Measurements from ENCODE around the gene RSKR. TPM values are rescaled to one million over a fixed set of nuclear protein-coding genes. Genes with fewer than 3 reads are reported as not detected.

RSKR gene
- total RNA-seq, 1 donor from 2014 or later = 26.5 TPM

DNA sequence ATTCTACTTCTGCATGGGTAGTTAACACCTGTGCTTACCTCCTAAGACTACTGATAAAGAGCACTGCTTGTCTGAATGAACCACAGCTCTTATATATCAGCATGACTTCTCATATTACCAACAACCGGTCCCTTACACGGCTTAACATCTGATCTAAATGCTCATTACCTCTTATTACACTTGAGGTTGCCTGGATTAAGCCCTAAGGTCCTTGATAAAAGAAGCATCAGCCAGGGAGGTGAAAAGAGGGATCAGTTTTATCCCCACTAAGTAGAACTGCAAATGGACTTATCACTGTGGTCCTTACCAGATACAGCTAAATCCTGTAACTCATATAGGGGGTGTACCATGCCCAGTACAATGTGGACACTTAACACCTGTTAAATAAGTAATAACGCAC lies 8.2 kb upstream of the RSKR start:
- Histone ChIP-seq H2AFZ (replicated peaks) (no peak overlapping the region), H3K4me2 (no peak overlapping the region)
- H3K36me3 Mint-ChIP-seq = peaks cover 33% of the 10 kb centered on the region

DNA sequence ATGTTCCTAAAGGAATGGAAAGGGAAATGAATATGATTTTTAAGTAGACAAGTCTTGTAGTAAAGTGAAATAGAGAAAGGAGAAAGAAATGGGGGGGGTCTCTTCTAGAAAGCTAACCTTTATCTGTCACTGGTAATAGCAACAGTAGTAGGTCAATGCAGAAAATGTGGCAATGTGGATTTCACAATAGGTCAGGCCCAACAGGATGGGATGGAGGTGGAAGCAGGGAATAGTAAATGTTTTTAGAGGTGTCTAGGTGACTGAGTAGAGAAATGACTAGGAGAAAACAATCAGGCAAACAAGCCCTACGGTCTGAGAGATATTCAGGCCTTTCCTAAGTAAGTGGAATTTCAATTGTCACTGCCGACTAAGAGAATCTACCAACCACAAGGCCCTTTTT lies 6.0 kb upstream of the RSKR start:
- no peak overlapping the region for H3K27ac Mint-ChIP-seq
- Histone ChIP-seq H3F3A (ENCODE audit: low read depth) (no peaks in the 10 kb centered on the region), H3K79me2 (ENCODE audit: low read depth) (no peaks in the 10 kb centered on the region), H3K27ac (no peak overlapping the region), H3K4me3 (no peak overlapping the region), H3K27me3 (no peaks in the 10 kb centered on the region), H3K9me3 (ENCODE audit: low read depth) (no peaks in the 10 kb centered on the region), H2AFZ (replicated peaks) (no peak overlapping the region), H3K36me3 (peaks cover 30% of the 10 kb centered on the region), H3K4me1 (no peaks in the 10 kb centered on the region), H4K20me1 (ENCODE audit: low read depth) (peaks cover 13% of the 10 kb centered on the region), H3K4me2 (no peak overlapping the region), H3K9ac (no peak overlapping the region)
- H3K27me3 Mint-ChIP-seq (ENCODE audit: insufficient read depth, low read depth) = peaks cover 3% of the 10 kb centered on the region
- no peak overlapping the region for H3K4me3 Mint-ChIP-seq
- H3K4me1 Mint-ChIP-seq = no peaks in the 10 kb centered on the region
- H3K9me3 Mint-ChIP-seq = no peaks in the 10 kb centered on the region
- DNase-seq (ENCODE audit: low spot score) = no peak
- TF ChIP-seq EZH2 (IDR thresholded peaks at IDR 0.05) (no peak), CTCF (IDR thresholded peaks at IDR 0.05) (no peak), EZH2phosphoT487 (IDR thresholded peaks at IDR 0.05) (no peak)
- H3K36me3 Mint-ChIP-seq = peaks cover 31% of the 10 kb centered on the region

More for the DNA sequence above, 8.2 kb upstream of the RSKR start:
- Histone ChIP-seq H3K9me3 (ENCODE audit: low read depth) (no peaks in the 10 kb centered on the region), H4K20me1 (ENCODE audit: low read depth) (peaks cover 13% of the 10 kb centered on the region), H3K27me3 (no peaks in the 10 kb centered on the region), H3K4me3 (no peak overlapping the region), H3K27ac (no peak overlapping the region), H3K36me3 (peaks cover 22% of the 10 kb centered on the region), H3F3A (ENCODE audit: low read depth) (no peaks in the 10 kb centered on the region), H3K4me1 (no peaks in the 10 kb centered on the region), H3K79me2 (ENCODE audit: low read depth) (no peaks in the 10 kb centered on the region), H3K9ac (no peak overlapping the region)
- peaks cover 3% of the 10 kb centered on the region for H3K27me3 Mint-ChIP-seq (ENCODE audit: insufficient read depth, low read depth)
- H3K4me1 Mint-ChIP-seq = no peaks in the 10 kb centered on the region
- no peaks in the 10 kb centered on the region for H3K9me3 Mint-ChIP-seq
- H3K4me3 Mint-ChIP-seq = no peak overlapping the region
- H3K27ac Mint-ChIP-seq = no peak overlapping the region
- TF ChIP-seq EZH2 (IDR thresholded peaks at IDR 0.05) (no peak), EZH2phosphoT487 (IDR thresholded peaks at IDR 0.05) (no peak), CTCF (IDR thresholded peaks at IDR 0.05) (no peak)
- DNase-seq (ENCODE audit: low spot score) = no peak

- Histone ChIP-seq H2AFZ (replicated peaks) (no peak overlapping the region), H3K4me2 (no peak overlapping the region), H3K27me3 (no peaks in the 10 kb centered on the region), H3K9me3 (ENCODE audit: low read depth) (no peaks in the 10 kb centered on the region), H3K4me3 (no peak overlapping the region), H3K36me3 (peaks cover 33% of the 10 kb centered on the region), H3F3A (ENCODE audit: low read depth) (peaks cover 7% of the 10 kb centered on the region), H3K79me2 (ENCODE audit: low read depth) (no peaks in the 10 kb centered on the region), H3K4me1 (no peaks in the 10 kb centered on the region), H4K20me1 (ENCODE audit: low read depth) (peaks cover 9% of the 10 kb centered on the region), H3K27ac (no peak overlapping the region), H3K9ac (no peak overlapping the region)
- no peak overlapping the region for H3K4me3 Mint-ChIP-seq
- TF ChIP-seq EZH2phosphoT487 (IDR thresholded peaks at IDR 0.05) (no peak), CTCF (IDR thresholded peaks at IDR 0.05) (no peak), EZH2 (IDR thresholded peaks at IDR 0.05) (no peak)
- no peaks in the 10 kb centered on the region for H3K9me3 Mint-ChIP-seq
- peaks cover 3% of the 10 kb centered on the region for H3K4me1 Mint-ChIP-seq
- no peak overlapping the region for H3K27ac Mint-ChIP-seq
- peaks cover 32% of the 10 kb centered on the region for H3K36me3 Mint-ChIP-seq
- peaks cover 5% of the 10 kb centered on the region for H3K27me3 Mint-ChIP-seq (ENCODE audit: insufficient read depth, low read depth)
- DNase-seq (ENCODE audit: low spot score) = no peak
Observed at GRCh38 chr17:28618464-28618863, 4.5 kb upstream of the RSKR start.
